Right lobe of liver (tissue), 6 donors: ENCODE results near the gene MYO1A. TPM values are rescaled to one million over a fixed set of nuclear protein-coding genes. Genes with fewer than 3 reads are reported as not detected.
"Not testable (repeated sequence)": the region's sequence is repeated elsewhere in the genome, so short reads cannot be mapped to it uniquely, and the experiment has no call there.

Experiments
- ATAC-seq, 4 donors: fragments of 200-7000 bp; cut with Tn5 transposase; one replicate each; pipeline ENCODE4 v1.9.1; 2020; ENCODE audit warnings: mild to moderate bottlenecking in 4 of 4, moderate library complexity in 4 of 4
- DNase-seq, 3 donors: peaks; one replicate each; pipeline ENCODE4 v3.0.0-alpha.2; 2020
- H3K27ac ChIP-seq, 3 donors: fragments of 200-600 bp; one replicate each; pipeline ENCODE4 v1.8.0; 2022
- H3K27me3 ChIP-seq, 2 donors: fragments of 200-600 bp; one replicate each; pipeline ENCODE4 v1.8.0; 2022
- H3K36me3 ChIP-seq, 4 donors: fragments of 200-600 bp; sonication (generic) in 1 of 4; one replicate each; pipeline versions ENCODE4 v1.5.1 to v1.8.0; 2017 to 2022; ENCODE audit warnings: control low read depth in 1 of 4
- H3K4me1 ChIP-seq, 4 donors: fragments of 200-600 bp; sonication (generic) in 1 of 4; one replicate each; pipeline versions ENCODE4 v1.5.1 to v1.8.0; 2017 to 2022; ENCODE audit warnings: control low read depth in 1 of 4
- H3K4me3 ChIP-seq, 3 donors: fragments of 200-600 bp; one replicate each; pipeline ENCODE4 v1.8.0; 2022
- H3K9me3 ChIP-seq, 4 donors: fragments of 200-600 bp; sonication (generic) in 1 of 4; one replicate each; pipeline versions ENCODE4 v1.5.1 to v1.8.0; 2017 to 2022; ENCODE audit warnings: control low read depth in 1 of 4
- CTCF ChIP-seq, 4 donors: fragments of 200-600 bp in 3 of 4; fragments of 450-650 bp in 1 of 4; IDR thresholded peaks; one replicate each; pipeline versions ENCODE4 v1.5.1 to v1.8.0; 2016 to 2022; ENCODE audit warnings: antibody characterized with exemption in 4 of 4, mild to moderate bottlenecking in 2 of 4
- POLR2A ChIP-seq: fragments of 450-650 bp; IDR thresholded peaks from one replicate; pipeline ENCODE4 v1.6.1; 2017; ENCODE audit warnings: antibody characterized with exemption, mild to moderate bottlenecking
- WGBS: methylation state at CpG from one replicate; pipeline ENCODE4 v1.1.6; 2018; ENCODE audit warnings: low coverage, low lambda C conversion rate; ENCODE audit not compliant: insufficient coverage; ENCODE audit errors: missing lambda C conversion rate; 5-methylcytosine and 5-hydroxymethylcytosine counted together
- intact Hi-C, 2 donors: fragments of 100-400 bp; cut with DNase I; formaldehyde crosslinking; loops; one replicate each; pipeline versions ENCODE4 v1.11.2 to v1.14.1; 2022
- total RNA-seq, 6 experiments: library from RNA; depleted of rRNA in 2 of 6; stranded (reverse); fragments of >200 nt in 2 of 6; fragmentation: NEBNext Ultra II Directional in 3 of 6; extraction: Animal tissue kit (Norgen Biotek cat#: 25700) in 3 of 6; gene quantifications; one replicate each; pipeline versions ENCODE4 v1.1.0 to v1.2.4, GENCODE V29; 2016 to 2023
- donor health status: DM: no; HTN: yes; CAD: no.
- donor health status: DM: no; HTN: no; CAD: no.
- donor health status: DM: no; HTN: no; CAD: no.
- donor health status: DM: no; HTN: yes; CAD: no.
- donor health status: DM: no; HTN: yes; CAD: no.

The MYO1A gene
- total RNA-seq, 6 experiments from 2014 or later: 0.27 to 1.9 (median 0.68) TPM; not detected in 1

- Histone ChIP-seq H3K27ac (no peak overlapping the region), H3K9me3 (no peaks in the 10 kb centered on the region), H3K4me1 (no peaks in the 10 kb centered on the region), H3K36me3 (peaks cover 0 to 7% (median 2%) of the 10 kb centered on the region in 4 donors), H3K27me3 (no peaks in the 10 kb centered on the region), H3K4me3 (no peak overlapping the region)
- intact Hi-C loops: loop anchor here in 1 of 2 donors (5.0 kb wide), 1 partner anchor 41 kb away; the partner anchor contains the start of gene TAC3
- WGBS: 85% methylated on average over 1 of the region's 1 CpG
- TF ChIP-seq CTCF (IDR thresholded peaks at IDR 0.05): no peak
- no peak for TF ChIP-seq POLR2A
- ATAC-seq (no peak), DNase-seq (no peak)
Measured at GRCh38 chr12:57058454-57058853, 8.5 kb upstream of the MYO1A start.

GRCh38 chr12:57057067-57057751 is 7.3 kb upstream of the MYO1A start:
- Histone ChIP-seq H3K4me3 (no peak overlapping the region), H3K4me1 (no peaks in the 10 kb centered on the region), H3K36me3 (peaks cover 0 to 7% (median 2%) of the 10 kb centered on the region in 4 donors), H3K9me3 (no peaks in the 10 kb centered on the region), H3K27ac (no peak overlapping the region), H3K27me3 (no peaks in the 10 kb centered on the region)
- 85% methylated on average over 6 of the region's 6 CpGs for WGBS
- no peak for ATAC-seq
- TF ChIP-seq CTCF (IDR thresholded peaks at IDR 0.05): no peak
- no peak for TF ChIP-seq POLR2A
- intact Hi-C loops: loop anchor here in 1 of 2 donors (5.0 kb wide), 1 partner anchor 40 kb away; the partner anchor contains the start of gene TAC3
- DNase-seq: no peak

- ATAC-seq (no peak), DNase-seq (no peak)
- no peak overlapping the region for H3K27ac ChIP-seq
- intact Hi-C loops: loop anchor here in 1 of 2 donors (5.0 kb wide), 1 partner anchor 39 kb away; the partner anchor contains the start of gene TAC3
- no peaks in the 10 kb centered on the region for H3K9me3 ChIP-seq
- peaks cover 0 to 7% (median 2%) of the 10 kb centered on the region in 4 donors for H3K36me3 ChIP-seq
- no peak overlapping the region for H3K4me3 ChIP-seq
- TF ChIP-seq CTCF (IDR thresholded peaks at IDR 0.05) (no peak), POLR2A (no peak)
- no peaks in the 10 kb centered on the region for H3K4me1 ChIP-seq
- 80% methylated on average over 3 of the region's 3 CpGs for WGBS
- no peaks in the 10 kb centered on the region for H3K27me3 ChIP-seq
Measured at GRCh38 chr12:57055824-57056223, 5.9 kb upstream of the MYO1A start.

- H3K4me3 ChIP-seq, ATAC-seq, DNase-seq, H3K9me3 ChIP-seq, H3K36me3 ChIP-seq, H3K27ac ChIP-seq, H3K27me3 ChIP-seq, intact Hi-C loops, H3K4me1 ChIP-seq: not testable (repeated sequence)
- WGBS: 89% methylated on average over 4 of the region's 4 CpGs
Measured at GRCh38 chr12:57053901-57054300, 4.0 kb upstream of the MYO1A start.

GRCh38 chr12:57053146-57053545 is 3.2 kb upstream of the MYO1A start:
- DNase-seq, H3K4me3 ChIP-seq, H3K36me3 ChIP-seq, H3K27me3 ChIP-seq, H3K9me3 ChIP-seq, intact Hi-C loops, H3K4me1 ChIP-seq, H3K27ac ChIP-seq, ATAC-seq: not testable (repeated sequence)
- WGBS: 80% methylated on average over 4 of the region's 4 CpGs
